ENCODE measurements around the gene ACKR3. TPM values are rescaled to one million over a fixed set of nuclear protein-coding genes. Genes with fewer than 3 reads are reported as not detected.

Gene ACKR3
- total RNA-seq, 1 donor from 2014 or later = 36.6 TPM

- intact Hi-C loops (cut with DNase I) = loop anchor here (5.0 kb wide), 1 partner anchor 47 kb away; no protein-coding TSS in a partner anchor
- DNase-seq (ENCODE audit: low spot score) = no peak
Observed at GRCh38 chr2:236579746-236580315, 10.2 kb downstream of the ACKR3 start.

- intact Hi-C loops (cut with DNase I) = loop anchor here (5.0 kb wide), 1 partner anchor 46 kb away; no protein-coding TSS in a partner anchor
- no peak for DNase-seq (ENCODE audit: low spot score)
Observed at GRCh38 chr2:236580746-236581355, 11.2 kb downstream of the ACKR3 start.

- intact Hi-C loops (cut with DNase I) = loop anchor here (5.0 kb wide), 1 partner anchor 46 kb away; no protein-coding TSS in a partner anchor
- DNase-seq (ENCODE audit: low spot score) = no peak
Observed at GRCh38 chr2:236581546-236581945, 11.9 kb downstream of the ACKR3 start.

GRCh38 chr2:236582968-236583367 is 13.3 kb downstream of the ACKR3 start:
- DNase-seq (ENCODE audit: low spot score) = no peak
- intact Hi-C loops (cut with DNase I) = loop anchor here (5.0 kb wide), 1 partner anchor 44 kb away; no protein-coding TSS in a partner anchor

- intact Hi-C loops (cut with DNase I) = loop anchor here (5.0 kb wide), 1 partner anchor 44 kb away; no protein-coding TSS in a partner anchor
- DNase-seq (ENCODE audit: low spot score) = no peak
Observed at GRCh38 chr2:236583621-236584203, 14.1 kb downstream of the ACKR3 start.

GRCh38 chr2:236584521-236585384 is 15.1 kb downstream of the ACKR3 start:
- no peak for DNase-seq (ENCODE audit: low spot score)
- intact Hi-C loops (cut with DNase I) = loop anchor here (5.0 kb wide), 1 partner anchor 43 kb away; no protein-coding TSS in a partner anchor

GRCh38 chr2:236585966-236586365 is 16.3 kb downstream of the ACKR3 start:
- DNase-seq (ENCODE audit: low spot score) = no peak
- intact Hi-C loops (cut with DNase I) = no loop called here

GRCh38 chr2:236587861-236588815 is 18.5 kb downstream of the ACKR3 start:
- no peak for DNase-seq (ENCODE audit: low spot score)
- intact Hi-C loops (cut with DNase I) = no loop called here

- intact Hi-C loops (cut with DNase I) = no loop called here
- no peak for DNase-seq (ENCODE audit: low spot score)
Observed at GRCh38 chr2:236588932-236589592, 19.4 kb downstream of the ACKR3 start.

GRCh38 chr2:236590846-236591245 is 21.2 kb downstream of the ACKR3 start:
- intact Hi-C loops (cut with DNase I) = no loop called here
- no peak for DNase-seq (ENCODE audit: low spot score)

- DNase-seq (ENCODE audit: low spot score) = no peak
- intact Hi-C loops (cut with DNase I) = no loop called here
Observed at GRCh38 chr2:236592821-236593220, 23.2 kb downstream of the ACKR3 start.

- intact Hi-C loops (cut with DNase I) = no loop called here
- no peak for DNase-seq (ENCODE audit: low spot score)
Observed at GRCh38 chr2:236593531-236593930, 23.9 kb downstream of the ACKR3 start.

- intact Hi-C loops (cut with DNase I) = no loop called here
- no peak for DNase-seq (ENCODE audit: low spot score)
Observed at GRCh38 chr2:236593956-236594355, 24.3 kb downstream of the ACKR3 start.

GRCh38 chr2:236597629-236598028 is 28.0 kb downstream of the ACKR3 start:
- no peak for DNase-seq (ENCODE audit: low spot score)
- intact Hi-C loops (cut with DNase I) = no loop called here

- intact Hi-C loops (cut with DNase I) = no loop called here
- no peak for DNase-seq (ENCODE audit: low spot score)
Observed at GRCh38 chr2:236599059-236599458, 29.4 kb downstream of the ACKR3 start.

- intact Hi-C loops (cut with DNase I) = no loop called here
- DNase-seq (ENCODE audit: low spot score) = no peak
Observed at GRCh38 chr2:236600158-236600557, 30.5 kb downstream of the ACKR3 start.

- DNase-seq (ENCODE audit: low spot score) = no peak
- intact Hi-C loops (cut with DNase I) = no loop called here
Observed at GRCh38 chr2:236600892-236601291, 31.3 kb downstream of the ACKR3 start.

Measured in cardiac septum (tissue), 1 donor.